ENCODE results near the gene NR1I2.

The NR1I2 gene

DNA sequence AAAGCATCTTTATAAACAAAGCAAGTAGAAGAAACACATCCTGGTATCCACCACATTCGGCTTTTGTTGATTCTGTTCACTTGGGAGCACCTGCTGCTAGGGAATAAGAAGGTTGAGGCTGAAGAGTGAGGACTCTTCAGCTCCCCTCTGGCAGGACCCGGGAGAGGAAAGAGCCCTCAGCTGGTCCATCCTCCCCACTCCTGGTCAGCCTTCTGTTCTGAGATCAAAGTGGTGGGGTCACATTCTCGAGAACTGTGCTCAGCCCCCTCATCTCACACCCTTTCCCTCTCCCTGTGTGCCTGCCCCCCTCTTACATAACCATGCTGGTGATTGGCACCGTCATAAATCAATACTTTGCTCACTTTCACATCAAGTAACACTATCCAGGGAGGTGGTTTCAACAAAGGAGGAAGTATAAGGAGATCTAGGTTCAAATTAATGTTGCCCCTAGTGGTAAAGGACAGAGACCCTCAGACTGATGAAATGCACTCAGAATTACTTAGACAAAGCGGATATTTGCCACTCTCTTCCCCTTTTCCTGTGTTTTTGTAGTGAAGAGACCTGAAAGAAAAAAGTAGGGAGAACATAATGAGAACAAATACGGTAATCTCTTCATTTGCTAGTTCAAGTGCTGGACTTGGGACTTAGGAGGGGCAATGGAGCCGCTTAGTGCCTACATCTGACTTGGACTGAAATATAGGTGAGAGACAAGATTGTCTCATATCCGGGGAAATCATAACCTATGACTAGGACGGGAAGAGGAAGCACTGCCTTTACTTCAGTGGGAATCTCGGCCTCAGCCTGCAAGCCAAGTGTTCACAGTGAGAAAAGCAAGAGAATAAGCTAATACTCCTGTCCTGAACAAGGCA, at the start of gene NR1I2:
NR1I2 (plus strand) TSS at position 772 of the 869 bp plus-strand sequence.
- TF ChIP-seq POLR2A (IDR thresholded peaks at IDR 0.05; ENCODE audit: low read length) (no peak), GATA1 (IDR thresholded peaks at IDR 0.05; ENCODE audit: low read depth, low read length) (no peak)
- no peak for DNase-seq

DNA sequence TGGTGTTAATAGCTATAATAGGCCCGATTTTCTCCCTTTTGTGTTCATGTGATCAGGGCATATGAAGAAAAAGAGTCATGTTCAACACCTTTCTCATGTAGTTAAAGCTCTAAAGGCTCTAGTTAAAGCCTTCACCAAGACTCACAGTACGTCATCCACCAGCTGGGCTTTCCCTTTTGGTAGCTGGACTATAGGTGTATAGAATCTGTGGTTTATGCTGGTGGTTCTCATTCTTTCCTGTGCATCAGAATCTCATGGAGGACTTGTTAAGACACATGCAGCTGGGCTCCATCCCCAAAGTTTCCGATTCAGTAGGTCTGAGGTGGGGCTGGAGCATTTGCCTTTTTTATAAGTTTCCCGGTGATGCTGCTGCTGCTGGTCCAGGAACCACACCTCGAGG, 48.1 kb upstream of the NR1I2 start:
- TF ChIP-seq POLR2A (IDR thresholded peaks at IDR 0.05; ENCODE audit: low read length) (no peak), GATA1 (IDR thresholded peaks at IDR 0.05; ENCODE audit: low read depth, low read length) (no peak)

DNA sequence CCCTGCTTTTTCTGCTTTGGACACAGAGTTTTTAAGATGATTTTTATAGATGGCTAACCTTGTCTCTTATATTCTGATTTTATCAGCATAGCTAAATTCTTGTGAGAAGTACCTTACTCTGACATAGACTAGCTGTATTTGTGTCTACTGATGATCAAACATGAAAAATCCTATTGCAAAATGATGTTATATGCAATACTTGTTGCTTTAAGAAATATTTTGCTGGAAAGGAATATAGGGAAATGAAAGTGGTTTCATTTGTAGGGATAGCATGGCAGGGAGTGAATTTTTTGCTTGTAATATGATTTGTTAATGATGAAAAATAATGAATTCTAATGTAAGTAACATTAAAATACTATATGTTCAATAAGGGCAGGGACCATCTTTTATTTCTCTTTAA, 43.2 kb upstream of the NR1I2 start:
- TF ChIP-seq POLR2A (IDR thresholded peaks at IDR 0.05; ENCODE audit: low read length) (no peak), GATA1 (IDR thresholded peaks at IDR 0.05; ENCODE audit: low read depth, low read length) (no peak)
- DNase-seq: no peak

More for the DNA sequence above, 48.1 kb upstream of the NR1I2 start:
- DNase-seq: no peak

DNA sequence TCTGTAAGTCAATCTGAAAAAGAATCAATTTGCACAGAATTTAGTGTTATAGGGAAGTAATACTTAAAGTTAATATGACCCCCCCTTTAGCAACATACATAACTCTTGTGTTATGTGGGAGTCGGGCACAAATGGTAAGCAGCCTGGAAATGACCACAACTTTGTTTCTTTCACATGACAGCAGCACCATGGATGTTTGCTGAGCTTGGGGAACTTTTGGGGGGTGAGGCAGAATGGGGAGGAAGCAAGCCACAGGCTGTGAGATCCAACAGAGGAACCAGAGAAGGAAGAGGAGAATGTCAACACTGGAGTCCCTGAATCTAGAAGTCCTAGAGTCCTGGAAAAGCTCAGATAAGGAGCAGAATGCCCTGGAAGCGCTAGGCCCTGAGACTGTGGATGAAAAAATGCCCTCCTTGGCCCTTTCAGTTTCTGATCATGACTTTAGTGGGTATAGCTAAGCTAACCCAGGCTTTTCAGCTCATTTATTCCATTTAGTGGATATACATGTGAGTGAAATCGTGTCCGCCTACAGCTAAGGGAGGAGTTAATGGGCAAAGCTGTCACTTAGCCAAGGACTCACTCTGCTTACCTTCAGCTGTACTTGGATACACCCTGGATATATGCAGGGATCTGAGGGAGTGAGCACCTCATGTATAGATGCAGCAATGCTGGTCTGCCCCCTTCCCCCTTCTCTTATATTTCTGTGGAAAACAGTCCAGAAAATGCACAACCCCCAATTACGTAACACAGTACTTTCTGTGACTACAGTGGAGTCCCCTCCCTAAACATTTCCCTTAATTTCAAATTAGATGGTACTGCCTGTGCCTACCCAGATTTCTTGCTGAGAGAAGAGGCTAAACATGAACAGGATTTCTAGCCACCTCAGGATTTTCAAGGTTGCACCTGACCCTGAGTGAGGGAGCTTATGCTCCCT, 40.0 kb upstream of the NR1I2 start:
- DNase-seq: no peak
- TF ChIP-seq GATA1 (IDR thresholded peaks at IDR 0.05; ENCODE audit: low read depth, low read length) (no peak), POLR2A (IDR thresholded peaks at IDR 0.05; ENCODE audit: low read length) (no peak)

GRCh38 chr3:119743921-119744320, 38.0 kb upstream of the NR1I2 start:
- no peak for TF ChIP-seq GATA1 (IDR thresholded peaks at IDR 0.05; ENCODE audit: low read depth, low read length)
- no peak for TF ChIP-seq POLR2A (IDR thresholded peaks at IDR 0.05; ENCODE audit: low read length)
- no peak for DNase-seq

DNA sequence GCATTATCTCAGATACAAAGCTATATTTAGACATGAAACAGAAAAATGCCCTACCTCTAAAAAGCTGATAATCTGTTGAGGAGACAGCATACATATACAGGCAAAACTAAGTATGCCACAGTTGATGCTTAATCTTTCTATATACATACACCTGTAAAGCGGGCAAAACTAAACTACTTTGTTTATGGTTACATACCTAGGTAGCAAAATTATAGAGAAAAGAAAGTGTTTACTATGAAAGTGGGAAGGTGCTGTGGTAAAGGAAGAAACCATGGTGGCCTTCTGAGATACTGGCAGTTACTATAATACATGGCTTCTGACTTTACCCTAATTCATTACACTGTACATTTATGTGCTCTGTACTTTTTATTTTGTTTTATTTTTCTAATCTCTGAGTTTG, 36.0 kb upstream of the NR1I2 start:
- no peak for TF ChIP-seq POLR2A (IDR thresholded peaks at IDR 0.05; ENCODE audit: low read length)
- no peak for TF ChIP-seq GATA1 (IDR thresholded peaks at IDR 0.05; ENCODE audit: low read depth, low read length)
- DNase-seq: no peak

GRCh38 chr3:119746423-119746822, 35.5 kb upstream of the NR1I2 start:
- TF ChIP-seq GATA1 (IDR thresholded peaks at IDR 0.05; ENCODE audit: low read depth, low read length): no peak
- no peak for TF ChIP-seq POLR2A (IDR thresholded peaks at IDR 0.05; ENCODE audit: low read length)
- no peak for DNase-seq

- no peak for DNase-seq
- no peak for TF ChIP-seq POLR2A (IDR thresholded peaks at IDR 0.05; ENCODE audit: low read length)
- no peak for TF ChIP-seq GATA1 (IDR thresholded peaks at IDR 0.05; ENCODE audit: low read depth, low read length)
These were observed 34.5 kb upstream of the NR1I2 start for GRCh38 chr3:119747357-119747756.

DNA sequence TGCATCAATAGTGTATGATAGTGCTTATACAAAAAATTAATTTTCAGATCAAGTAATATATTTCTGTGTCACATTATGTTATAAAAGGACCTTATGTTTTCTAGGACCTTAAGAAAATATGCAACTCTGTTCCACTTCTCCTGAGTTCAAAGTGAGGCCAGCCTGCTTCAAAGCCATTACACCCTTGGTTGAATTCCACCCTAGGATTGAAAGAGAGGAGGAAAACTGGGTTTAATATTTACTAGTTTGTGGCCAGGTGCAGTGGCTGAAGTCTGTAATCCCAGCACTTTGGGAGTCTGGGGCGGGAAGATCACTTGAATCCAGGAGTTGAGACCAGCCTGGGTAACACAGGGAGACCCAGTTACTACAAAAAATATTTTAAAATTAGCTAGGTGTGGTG, 32.9 kb upstream of the NR1I2 start:
- no peak for DNase-seq

GRCh38 chr3:119751423-119751822, 30.5 kb upstream of the NR1I2 start:
- TF ChIP-seq POLR2A (IDR thresholded peaks at IDR 0.05; ENCODE audit: low read length) (no peak), GATA1 (IDR thresholded peaks at IDR 0.05; ENCODE audit: low read depth, low read length) (no peak)
- no peak for DNase-seq

More for the DNA sequence above, 32.9 kb upstream of the NR1I2 start:
- TF ChIP-seq POLR2A (IDR thresholded peaks at IDR 0.05; ENCODE audit: low read length) (no peak), GATA1 (IDR thresholded peaks at IDR 0.05; ENCODE audit: low read depth, low read length) (no peak)

DNA sequence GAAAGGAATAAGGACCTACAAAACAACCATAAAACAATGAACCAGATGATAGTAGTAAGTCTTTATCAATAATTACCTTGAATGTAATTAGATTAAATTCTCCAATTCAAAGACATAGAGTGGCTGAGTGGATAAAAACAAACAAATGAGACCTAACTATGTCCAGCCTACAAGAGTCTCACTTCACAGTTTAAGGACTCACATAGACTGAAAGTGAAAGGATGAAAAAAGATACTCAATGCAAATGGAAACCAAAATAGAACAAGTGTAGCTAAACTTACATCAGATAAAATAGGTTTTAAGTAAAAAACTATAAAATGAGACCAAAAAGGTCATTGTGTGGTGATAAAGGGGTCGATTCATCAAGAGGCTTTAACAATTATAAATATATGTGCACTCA, 21.9 kb upstream of the NR1I2 start:
- no peak for TF ChIP-seq POLR2A (IDR thresholded peaks at IDR 0.05; ENCODE audit: low read length)
- TF ChIP-seq GATA1 (IDR thresholded peaks at IDR 0.05; ENCODE audit: low read depth, low read length): no peak
- DNase-seq: no peak

- DNase-seq: no peak
- TF ChIP-seq GATA1 (IDR thresholded peaks at IDR 0.05; ENCODE audit: low read depth, low read length) (no peak), POLR2A (IDR thresholded peaks at IDR 0.05; ENCODE audit: low read length) (no peak)
These were observed 19.0 kb upstream of the NR1I2 start for GRCh38 chr3:119762876-119763275.

DNA sequence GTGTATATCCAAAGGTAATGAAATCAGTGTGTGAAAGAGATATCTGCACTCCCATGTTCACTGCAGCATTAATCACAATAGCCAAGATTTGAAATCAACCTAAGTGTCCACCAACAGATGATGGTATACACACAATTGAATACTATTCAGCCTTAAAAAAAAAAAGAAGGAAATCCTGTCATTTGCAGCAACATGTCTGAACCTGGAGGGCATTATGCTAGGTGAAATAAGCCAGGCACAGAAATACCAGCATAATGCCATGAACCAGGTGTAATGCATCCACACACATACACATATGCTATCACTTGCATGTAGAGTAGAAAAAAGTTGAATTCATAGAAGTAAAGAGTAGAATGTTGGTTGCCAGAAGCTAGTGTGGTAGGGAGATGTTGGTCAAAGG, 18.4 kb upstream of the NR1I2 start:
- DNase-seq: no peak
- TF ChIP-seq GATA1 (IDR thresholded peaks at IDR 0.05; ENCODE audit: low read depth, low read length) (no peak), POLR2A (IDR thresholded peaks at IDR 0.05; ENCODE audit: low read length) (no peak)

DNA sequence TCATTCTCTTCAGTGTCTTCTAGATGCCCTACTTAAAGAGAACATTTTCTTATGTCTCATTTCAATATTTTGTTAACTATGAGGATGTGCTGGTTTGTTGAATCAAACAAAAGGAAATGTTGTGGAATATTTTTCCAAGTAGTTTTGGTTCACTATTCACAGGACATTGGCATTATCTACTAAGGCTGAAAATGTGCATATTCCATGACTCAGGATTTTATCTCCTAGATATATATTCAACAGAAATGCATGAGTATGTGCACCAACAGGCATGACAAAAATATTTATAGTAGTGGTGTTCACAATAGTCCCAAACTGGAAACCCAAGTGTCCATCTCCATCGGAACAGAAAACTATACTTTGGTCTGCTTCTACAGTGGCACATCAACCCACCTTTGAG, 16.7 kb upstream of the NR1I2 start:
- no peak for DNase-seq
- TF ChIP-seq GATA1 (IDR thresholded peaks at IDR 0.05; ENCODE audit: low read depth, low read length) (no peak), POLR2A (IDR thresholded peaks at IDR 0.05; ENCODE audit: low read length) (no peak)
